HG03575 (cell line): ENCODE data around the gene KRT34.
"Not testable (repeated sequence)": the region's sequence is repeated elsewhere in the genome, so short reads cannot be mapped to it uniquely, and the experiment has no call there.

ENCODE experiments used
- ATAC-seq: cut with Tn5 transposase; IDR thresholded peaks from one replicate; pipeline ENCODE4 v1.9.1; 2021; ENCODE audit not compliant: unreplicated experiment, insufficient number of reproducible peaks, low FRiP score; ENCODE audit errors: extremely low read depth

The KRT34 gene

GRCh38 chr17:41377546-41377945 lies 4.6 kb downstream of the KRT34 start:
- no peak for ATAC-seq

- no peak for ATAC-seq
Observed at GRCh38 chr17:41369713-41370112, 12.4 kb downstream of the KRT34 start, which contains the start of gene KRT33B. Gene KRT33B (minus strand): TSS chr17:41369813. CDS start chr17:41369750, 63 bp downstream.

- no peak for ATAC-seq
Observed at GRCh38 chr17:41369023-41369422, 13.1 kb downstream of the KRT34 start.

- no peak for ATAC-seq
Observed at GRCh38 chr17:41367426-41368075, 14.6 kb downstream of the KRT34 start.

GRCh38 chr17:41366070-41366469 lies 16.0 kb downstream of the KRT34 start:
- no peak for ATAC-seq

GRCh38 chr17:41363881-41364280 lies 18.2 kb downstream of the KRT34 start:
- ATAC-seq: no peak

- ATAC-seq: no peak
Observed at GRCh38 chr17:41360296-41360995, 21.7 kb downstream of the KRT34 start.

GRCh38 chr17:41354536-41354935 lies 27.6 kb downstream of the KRT34 start:
- no peak for ATAC-seq

- ATAC-seq: no peak
Observed at GRCh38 chr17:41352597-41353366, 29.3 kb downstream of the KRT34 start.

GRCh38 chr17:41351177-41351576 lies 30.9 kb downstream of the KRT34 start:
- no peak for ATAC-seq

- ATAC-seq: not testable (repeated sequence)
Observed at GRCh38 chr17:41350381-41350878, 31.7 kb downstream of the KRT34 start, which contains the start of gene KRT33A. Gene KRT33A (minus strand): TSS chr17:41350828. CDS start chr17:41350767, 61 bp downstream.

GRCh38 chr17:41347869-41348760 lies 34.0 kb downstream of the KRT34 start:
- no peak for ATAC-seq

- not testable (repeated sequence) for ATAC-seq
Observed at GRCh38 chr17:41346421-41346820, 35.7 kb downstream of the KRT34 start.

GRCh38 chr17:41345992-41346391 lies 36.1 kb downstream of the KRT34 start:
- no peak for ATAC-seq

- ATAC-seq: no peak
Observed at GRCh38 chr17:41343029-41343428, 39.1 kb downstream of the KRT34 start.

- no peak for ATAC-seq
Observed at GRCh38 chr17:41340934-41341861, 40.9 kb downstream of the KRT34 start.

GRCh38 chr17:41340494-41340893 lies 41.6 kb downstream of the KRT34 start:
- ATAC-seq: no peak
